Brain microvascular endothelial cell (primary cell): ENCODE results near the gene PSMB10.
A peak's percentile ranks its signal among the peaks of the same experiment; 100 is the strongest.

Source experiments
- DNase-seq: peaks from one replicate; pipeline ENCODE4 v3.0.0-alpha.2; 2020
- H3K27ac ChIP-seq: fragments of 250-450 bp; sonication (Bioruptor Pico); 2 replicates; pipeline ENCODE4 v1.5.1; 2020; ENCODE audit warnings: mild to moderate bottlenecking, moderate library complexity
- H3K27me3 ChIP-seq: fragments of 250-450 bp; sonication (Bioruptor Pico); replicated peaks from 2 replicates; pipeline ENCODE4 v1.5.1; 2020; ENCODE audit warnings: mild to moderate bottlenecking
- H3K36me3 ChIP-seq: fragments of 250-450 bp; sonication (Bioruptor Pico); replicated peaks from 2 replicates; pipeline ENCODE4 v1.5.1; 2020; ENCODE audit warnings: mild to moderate bottlenecking
- H3K4me3 ChIP-seq: 2 replicates; pipeline ENCODE4 v1.5.1; 2011; ENCODE audit warnings: low read depth, mild to moderate bottlenecking, control low read depth, low read length, moderate library complexity
- in situ Hi-C: cut with HindIII; loops from 2 replicates; pipeline ENCODE4 v1.10.0; 2017; ENCODE audit warnings: low sequenced_read_pairs, low pct_ligation_motif_present
- TF ChIP-seq, protein P1 (sequence below): IDR thresholded peaks from 2 replicates; pipeline ENCODE4 v1.5.1; 2011; ENCODE audit warnings: low read depth, mild to moderate bottlenecking, moderate library complexity, low read length, control low read depth, inconsistent platforms; ENCODE audit errors: missing control alignments

The PSMB10 gene

GRCh38 chr16:67935402-67936123 is 1.1 kb downstream of the PSMB10 start:
- Histone ChIP-seq H3K27ac (peak overlapping the region; percentile 65), H3K36me3 (peaks cover 14% of the 10 kb centered on the region), H3K4me3 (peak overlapping the region; percentile 99), H3K27me3 (no peaks in the 10 kb centered on the region)
- TF ChIP-seq, protein P1, sequence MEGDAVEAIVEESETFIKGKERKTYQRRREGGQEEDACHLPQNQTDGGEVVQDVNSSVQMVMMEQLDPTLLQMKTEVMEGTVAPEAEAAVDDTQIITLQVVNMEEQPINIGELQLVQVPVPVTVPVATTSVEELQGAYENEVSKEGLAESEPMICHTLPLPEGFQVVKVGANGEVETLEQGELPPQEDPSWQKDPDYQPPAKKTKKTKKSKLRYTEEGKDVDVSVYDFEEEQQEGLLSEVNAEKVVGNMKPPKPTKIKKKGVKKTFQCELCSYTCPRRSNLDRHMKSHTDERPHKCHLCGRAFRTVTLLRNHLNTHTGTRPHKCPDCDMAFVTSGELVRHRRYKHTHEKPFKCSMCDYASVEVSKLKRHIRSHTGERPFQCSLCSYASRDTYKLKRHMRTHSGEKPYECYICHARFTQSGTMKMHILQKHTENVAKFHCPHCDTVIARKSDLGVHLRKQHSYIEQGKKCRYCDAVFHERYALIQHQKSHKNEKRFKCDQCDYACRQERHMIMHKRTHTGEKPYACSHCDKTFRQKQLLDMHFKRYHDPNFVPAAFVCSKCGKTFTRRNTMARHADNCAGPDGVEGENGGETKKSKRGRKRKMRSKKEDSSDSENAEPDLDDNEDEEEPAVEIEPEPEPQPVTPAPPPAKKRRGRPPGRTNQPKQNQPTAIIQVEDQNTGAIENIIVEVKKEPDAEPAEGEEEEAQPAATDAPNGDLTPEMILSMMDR: no peak
- in situ Hi-C loops: no loop called here
- DNase-seq: peak; percentile 88

DNA sequence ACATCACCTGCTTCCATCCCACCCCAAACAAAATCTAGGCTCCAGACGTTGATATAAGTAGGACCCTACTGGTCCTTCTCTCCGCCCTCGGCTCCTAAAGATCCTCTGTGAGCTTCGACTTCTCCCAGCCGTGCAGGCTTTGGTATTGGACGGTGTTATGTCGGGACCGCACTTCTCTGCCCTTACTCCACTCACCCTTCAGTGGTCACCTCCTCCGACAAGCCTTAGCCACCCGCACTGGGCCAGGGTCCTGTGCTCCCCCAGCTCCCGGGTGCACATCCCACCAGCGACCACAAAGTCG is 1.6 kb downstream of the PSMB10 start:
- in situ Hi-C loops: no loop called here
- H3K27me3 ChIP-seq: no peaks in the 10 kb centered on the region
- no peak overlapping the region for H3K27ac ChIP-seq
- TF ChIP-seq, protein P1: no peak
- peaks cover 12% of the 10 kb centered on the region for H3K36me3 ChIP-seq
- DNase-seq: no peak
- H3K4me3 ChIP-seq: peak overlapping the region; percentile 99

GRCh38 chr16:67934306-67935100 is 2.1 kb downstream of the PSMB10 start:
- TF ChIP-seq, protein P1: no peak
- peaks cover 7% of the 10 kb centered on the region for H3K36me3 ChIP-seq
- no peak for DNase-seq
- in situ Hi-C loops: no loop called here
- no peak overlapping the region for H3K27ac ChIP-seq
- H3K27me3 ChIP-seq: no peaks in the 10 kb centered on the region
- peak overlapping the region; percentile 99 for H3K4me3 ChIP-seq

DNA sequence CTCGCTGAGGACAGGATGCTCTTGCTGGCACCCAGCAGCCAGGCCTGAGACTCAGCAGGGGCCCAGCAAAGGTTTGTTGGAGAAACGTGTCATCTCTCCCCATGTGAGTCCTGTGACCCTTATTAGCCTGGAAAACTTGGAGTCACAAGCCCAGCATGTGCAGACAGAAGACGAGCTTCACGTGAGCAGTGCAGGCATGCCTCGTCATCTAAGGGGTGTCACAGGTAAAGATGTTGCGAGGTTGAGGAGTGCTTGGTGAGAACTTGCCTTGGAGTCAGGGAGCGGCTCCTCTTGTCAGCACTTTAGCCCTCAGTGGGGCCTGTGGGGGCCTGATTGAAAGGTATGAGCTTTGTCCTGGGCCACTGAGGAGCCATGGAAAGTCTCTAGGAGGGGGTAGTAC is 2.8 kb downstream of the PSMB10 start:
- H3K4me3 ChIP-seq: no peak overlapping the region
- peaks cover 8% of the 10 kb centered on the region for H3K36me3 ChIP-seq
- TF ChIP-seq, protein P1: no peak
- H3K27ac ChIP-seq: no peak overlapping the region
- H3K27me3 ChIP-seq: no peaks in the 10 kb centered on the region
- in situ Hi-C loops: no loop called here
- no peak for DNase-seq

DNA sequence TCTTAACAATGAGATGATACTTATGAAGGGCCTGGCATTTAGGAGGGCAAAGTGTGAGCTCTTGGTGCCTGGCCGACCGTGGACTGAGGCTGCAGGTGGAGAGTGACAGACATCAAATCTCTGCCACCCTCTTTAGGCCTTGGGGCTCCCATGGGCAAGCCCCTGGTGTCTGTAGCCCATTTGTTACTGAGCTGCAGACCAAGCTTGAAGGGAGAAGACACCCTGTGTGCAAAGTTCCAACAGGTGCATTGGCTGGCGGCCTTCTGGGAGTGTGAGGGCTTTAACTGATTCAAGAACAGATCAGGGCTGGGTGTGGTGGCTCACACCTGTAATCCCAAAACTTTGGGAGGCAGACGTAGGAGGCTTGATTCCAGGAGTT is 4.2 kb downstream of the PSMB10 start:
- TF ChIP-seq, protein P1: no peak
- Histone ChIP-seq H3K4me3 (no peak overlapping the region), H3K36me3 (peaks cover 11% of the 10 kb centered on the region), H3K27ac (no peak overlapping the region), H3K27me3 (no peaks in the 10 kb centered on the region)
- DNase-seq: no peak
- in situ Hi-C loops: no loop called here
